HepG2 (cell line): ENCODE results near the gene LRRC27. TPM values are rescaled to one million over a fixed set of nuclear protein-coding genes. Genes with fewer than 3 reads are reported as not detected.

Source experiments
- ATAC-seq: fragments of 200-7000 bp; cut with Tn5 transposase; 3 replicates; pipeline ENCODE4 v1.9.1; 2020; ENCODE audit warnings: mild to moderate bottlenecking, moderate library complexity
- BruUV-seq: library from RNA; stranded (reverse); fragments of 400-500 nt; replicated peaks from 2 replicates; lab custom pipeline; 2021; lab: Mats Ljungman, UMichigan
- CTCF ChIA-PET: fragments of 300-600 bp; formaldehyde crosslinking; extraction: SDS; loops from one replicate; lab custom pipeline; 2021; ENCODE audit warnings: low total read pairs, inconsistent platforms, low intra/inter-chr PET ratio; lab: Yijun Ruan, JAX
- POLR2A ChIA-PET: fragments of 350-600 bp; sonication (Branson Sonifier 250); formaldehyde crosslinking; loops from one replicate; lab custom pipeline; 2020; ENCODE audit warnings: antibody characterized with exemption, inconsistent platforms; lab: Yijun Ruan, JAX
- DNase-seq: peaks from one replicate; pipeline ENCODE4 v3.0.0-alpha.2; 2015; ENCODE audit warnings: low spot score
- FAIRE-seq: peaks from 3 replicates; lab custom pipeline; 2011; peaks lifted over from hg19 to GRCh38; lab: Jason Lieb, UNC
- H2AFZ ChIP-seq: one replicate; pipeline ENCODE4 v1.6.1; 2011; ENCODE audit warnings: low read length, inconsistent platforms
- H3K27ac ChIP-seq: fragments of 300-600 bp; 3 replicates; pipeline ENCODE4 v1.8.0; 2011; ENCODE audit warnings: mixed run types, mild to moderate bottlenecking, mixed read lengths, low read length, inconsistent platforms; ENCODE audit not compliant: insufficient read depth; ENCODE audit errors: extremely low read length
- H3K27me3 ChIP-seq, 2 experiments: fragments of 200-600 bp in 1 of 2; 2 replicates in 1 of 2; 3 replicates in 1 of 2; pipeline versions ENCODE4 v1.6.0 to v1.8.0; 2011; ENCODE audit warnings: low read length in 2 of 2, mild to moderate bottlenecking in 2 of 2, moderate library complexity in 2 of 2, inconsistent platforms in 1 of 2; ENCODE audit not compliant: insufficient read depth in 2 of 2, control insufficient read depth in 1 of 2
- H3K36me3 ChIP-seq, 2 experiments: fragments of 200-600 bp in 1 of 2; replicated peaks in 1 of 2; 2 replicates in 1 of 2; 3 replicates in 1 of 2; pipeline versions ENCODE4 v1.5.1 to v1.8.0; 2011; ENCODE audit warnings: low read length in 2 of 2, inconsistent platforms in 1 of 2; ENCODE audit not compliant: insufficient read depth in 2 of 2, control insufficient read depth in 1 of 2
- H3K4me1 ChIP-seq: 2 replicates; pipeline ENCODE4 v1.5.1; 2012; ENCODE audit warnings: low read length, inconsistent platforms; ENCODE audit not compliant: insufficient read depth
- H3K4me2 ChIP-seq: 2 replicates; pipeline ENCODE4 v1.6.0; 2011; ENCODE audit warnings: low read depth, low read length, inconsistent platforms
- H3K4me3 ChIP-seq, 3 experiments: fragments of 200-600 bp in 1 of 3; sonication (generic), shearing (Covaris generic) in 1 of 3; replicated peaks in 1 of 3; 2 replicates each; pipeline ENCODE4 v1.5.1; 2011 to 2016; ENCODE audit warnings: low read length in 3 of 3, inconsistent platforms in 2 of 3, low read depth in 2 of 3, mild to moderate bottlenecking in 2 of 3, control low read depth in 1 of 3, mixed read lengths in 1 of 3; ENCODE audit not compliant: insufficient read depth in 1 of 3
- H3K79me2 ChIP-seq: one replicate; pipeline ENCODE4 v1.6.1; 2011; ENCODE audit warnings: low read length, inconsistent platforms; ENCODE audit not compliant: insufficient read depth
- H3K9ac ChIP-seq: 2 replicates; pipeline ENCODE4 v1.6.0; 2011; ENCODE audit warnings: mild to moderate bottlenecking, low read depth, low read length, inconsistent platforms; ENCODE audit not compliant: insufficient read depth
- H3K9me3 ChIP-seq: 2 replicates; pipeline ENCODE4 v1.5.1; 2012; ENCODE audit warnings: mild to moderate bottlenecking, low read length
- H4K20me1 ChIP-seq: 2 replicates; pipeline ENCODE4 v1.6.0; 2011; ENCODE audit warnings: inconsistent platforms, mild to moderate bottlenecking, low read length, moderate library complexity; ENCODE audit not compliant: insufficient read depth
- AGO2 ChIP-seq: fragments of 200-400 bp; formaldehyde crosslinking; optimal IDR thresholded peaks from 2 replicates; pipeline ENCODE3; 2017; ENCODE audit warnings: mild to moderate bottlenecking, low read depth, low read length, moderate library complexity
- ATF7 ChIP-seq, 2 experiments: fragments of 450-650 bp in 1 of 2; sonication (generic) in 1 of 2; formaldehyde crosslinking in 1 of 2; IDR thresholded peaks; 2 replicates each; pipeline versions ENCODE4 v1.4.0 to v1.6.1; 2016 to 2020; ENCODE audit warnings: antibody characterized with exemption in 1 of 2, mild to moderate bottlenecking in 1 of 2, missing genetic modification reagents in 1 of 2
- NR2F6 ChIP-seq, 2 experiments: IDR thresholded peaks; 2 replicates each; pipeline ENCODE4 v1.6.1; 2016; ENCODE audit warnings: antibody characterized with exemption in 1 of 2, mild to moderate bottlenecking in 1 of 2
- ZC3H13 ChIP-seq: sonication (generic); formaldehyde crosslinking; IDR thresholded peaks from 2 replicates; pipeline ENCODE4 v1.8.1; 2023; ENCODE audit warnings: mild to moderate bottlenecking, missing genetic modification reagents, moderate library complexity
- ZNF235 ChIP-seq: sonication (generic); formaldehyde crosslinking; IDR thresholded peaks from 2 replicates; pipeline ENCODE4 v1.8.1; 2023; ENCODE audit warnings: mild to moderate bottlenecking, missing genetic modification reagents, borderline replicate concordance
- WGBS: methylation state at CpG from one replicate; pipeline ENCODE4 v1.1.6; 2017; ENCODE audit warnings: low lambda C conversion rate; 5-methylcytosine and 5-hydroxymethylcytosine counted together
- in situ Hi-C: cut with HindIII; loops from 2 replicates; pipeline ENCODE4 v1.10.0; 2017; ENCODE audit warnings: low pct_unique_long_range_greater_than_20kb; ENCODE audit not compliant: extremely low pct_ligation_motif_present
- intact Hi-C: fragments of 100-400 bp; cut with micrococcal nuclease; formaldehyde crosslinking; loops from one replicate; pipeline ENCODE4 v1.10.0; 2022; ENCODE audit not compliant: unreplicated experiment
- polyA plus RNA-seq, 8 experiments: library from polyadenylated mRNA; depleted of rRNA in 3 of 8; stranded (reverse) in 7 of 8; unstranded in 1 of 8; fragments of >200 nt; fragmentation: Illumina TruSeq in 4 of 8; extraction: Trizol in 4 of 8; gene quantifications; 2 replicates each; pipeline versions ENCODE4 v1.2.1 to v1.2.3, GENCODE V29; 2011 to 2016; ENCODE audit warnings: low read depth in 4 of 8, missing spikeins in 1 of 8, mixed read lengths in 1 of 8; ENCODE audit not compliant: insufficient read depth in 1 of 8
- total RNA-seq, 5 experiments: library from RNA; depleted of rRNA; stranded (reverse); fragments of >200 nt; fragmentation: Illumina TruSeq; extraction: Trizol; gene quantifications; 2 replicates each; pipeline ENCODE4 v1.2.3, GENCODE V29; 2016; ENCODE audit warnings: low read depth in 1 of 5

LRRC27 gene
- total and polyA plus RNA-seq, 2 of the 13 experiments (the other 11 are each of a cell fraction or from before 2014, with no cell fraction given) = 4.2 to 4.6 TPM

GRCh38 chr10:132404911-132405462 lies 73.0 kb downstream of the LRRC27 start:
- Histone ChIP-seq H3K4me3 (no peak overlapping the region), H3K36me3 (no peaks in the 10 kb centered on the region), H3K27ac (no peak overlapping the region), H3K4me1 (peaks cover 30% of the 10 kb centered on the region), H3K4me2 (no peak overlapping the region), H3K27me3 (no peaks in the 10 kb centered on the region; a peak in 1 of 5 replicates), H3K9ac (no peak overlapping the region), H3K9me3 (no peaks in the 10 kb centered on the region), H2AFZ (no peak overlapping the region), H3K79me2 (no peaks in the 10 kb centered on the region), H4K20me1 (no peaks in the 10 kb centered on the region)
- TF ChIP-seq ZNF235 (CRISPR knock-in tag) = no peak
- peak; percentile 39 for TF ChIP-seq AGO2
- no peak for DNase-seq
- POLR2A ChIA-PET = no interaction called here
- intact Hi-C loops = no loop called here
- BruUV-seq = no TSS peak
- in situ Hi-C loops = no loop called here
- ATAC-seq = no peak
- WGBS = 98% methylated on average over 44 of the region's 54 CpGs
- CTCF ChIA-PET = no interaction called here
- no peak for FAIRE-seq

DNA sequence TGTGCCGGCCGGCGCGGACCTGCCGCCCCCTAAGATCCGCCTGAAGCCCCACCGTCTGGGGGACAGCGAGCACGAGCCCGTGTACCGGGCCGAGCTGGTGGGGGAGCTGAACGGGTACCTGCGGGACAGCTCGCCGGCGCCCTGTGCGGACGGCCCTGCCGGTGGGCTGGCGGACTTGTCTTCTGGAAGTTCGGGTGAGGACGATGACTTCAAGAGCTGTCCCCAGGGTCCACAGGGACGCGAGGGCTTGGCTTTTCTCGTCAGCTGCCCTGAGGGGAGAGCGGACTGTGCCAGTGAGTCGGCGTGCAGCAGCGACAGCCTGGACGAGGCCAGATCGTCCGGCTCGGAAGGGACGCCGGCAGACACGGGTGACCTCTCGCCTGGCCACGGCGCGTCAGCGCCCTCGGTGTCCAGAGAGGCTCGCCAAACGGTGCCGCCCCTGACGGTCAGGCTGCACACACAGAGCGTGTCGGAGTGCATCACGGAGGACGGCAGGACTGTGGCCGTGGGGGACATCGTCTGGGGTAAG lies 73.5 kb downstream of the LRRC27 start:
- no peaks in the 10 kb centered on the region for H3K79me2 ChIP-seq
- CTCF ChIA-PET = no interaction called here
- no peak overlapping the region for H3K27ac ChIP-seq
- ATAC-seq = no peak
- no peaks in the 10 kb centered on the region for H4K20me1 ChIP-seq
- intact Hi-C loops (no loop called here), in situ Hi-C loops (no loop called here)
- no peak for FAIRE-seq
- no peak overlapping the region for H3K4me2 ChIP-seq
- WGBS = 97% methylated on average over 42 of the region's 53 CpGs
- H3K9me3 ChIP-seq = no peaks in the 10 kb centered on the region
- H3K27me3 ChIP-seq = no peaks in the 10 kb centered on the region; a peak in 1 of 5 replicates
- DNase-seq = no peak
- no peak overlapping the region for H3K9ac ChIP-seq
- no TSS peak for BruUV-seq
- H3K4me1 ChIP-seq = peaks cover 30% of the 10 kb centered on the region
- no peak overlapping the region for H2AFZ ChIP-seq
- POLR2A ChIA-PET = no interaction called here
- H3K36me3 ChIP-seq = no peaks in the 10 kb centered on the region
- TF ChIP-seq ZC3H13 (CRISPR knock-in tag) (peak; percentile 53; the same call in 1 of the 2 replicates), ATF7 (IDR thresholded peaks at IDR 0.05) (no peak), ATF7 (CRISPR knock-in tag; IDR thresholded peaks at IDR 0.05) (no peak), NR2F6 (IDR thresholded peaks at IDR 0.05) (no peak), NR2F6 (CRISPR knock-in tag; IDR thresholded peaks at IDR 0.05) (no peak)
- no peak overlapping the region for H3K4me3 ChIP-seq
